Embryonic facial prominence (tissue), 1 donor: ENCODE results near the gene RNF181.
"Not testable (repeated sequence)": the region's sequence is repeated elsewhere in the genome, so short reads cannot be mapped to it uniquely, and the experiment has no call there.

Experiments used
- DNase-seq: peaks from one replicate; pipeline ENCODE4 v3.0.0-alpha.2; 2016; ENCODE audit errors: extremely low spot score

RNF181 gene, protein sequence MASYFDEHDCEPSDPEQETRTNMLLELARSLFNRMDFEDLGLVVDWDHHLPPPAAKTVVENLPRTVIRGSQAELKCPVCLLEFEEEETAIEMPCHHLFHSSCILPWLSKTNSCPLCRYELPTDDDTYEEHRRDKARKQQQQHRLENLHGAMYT

DNA sequence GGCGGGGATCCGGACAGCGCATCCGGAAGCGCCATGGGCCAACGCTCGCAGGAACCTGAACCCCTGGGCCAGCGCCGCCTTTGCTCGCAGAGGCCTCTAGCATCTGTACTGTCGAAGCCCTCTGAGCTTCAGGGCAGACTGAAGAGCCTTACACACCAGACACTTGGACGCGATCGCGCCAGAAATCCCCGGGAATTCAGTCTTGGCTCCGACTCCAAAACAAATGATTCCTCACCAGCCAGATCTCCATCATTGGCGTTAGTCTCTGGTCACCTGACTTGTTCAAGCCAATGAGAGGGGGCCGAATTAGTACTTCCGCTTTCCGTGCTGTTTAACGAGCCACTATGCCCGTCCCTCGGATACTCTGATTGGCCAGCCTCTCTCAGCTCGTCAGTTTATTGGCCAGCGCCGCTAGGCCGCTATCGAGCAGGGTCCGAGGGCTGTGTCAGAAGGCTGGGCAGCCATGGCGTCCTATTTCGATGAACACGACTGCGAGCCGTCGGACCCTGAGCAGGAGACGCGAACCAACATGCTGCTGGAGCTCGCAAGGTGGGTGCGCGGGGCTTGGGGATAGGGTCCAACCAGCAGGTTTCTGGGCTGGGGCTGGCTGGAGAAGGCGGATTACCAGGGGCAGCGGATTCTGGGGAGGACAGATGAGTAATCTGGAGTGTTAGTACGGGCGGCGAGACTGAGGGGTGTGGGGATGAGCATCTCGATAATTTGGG is at the start of gene RNF181:
TSS of gene RNF181 (plus strand) at position 445 of the 725 bp plus-strand sequence. CDS start at position 464, 19 bp downstream.
- peak; percentile 97 for DNase-seq

DNA sequence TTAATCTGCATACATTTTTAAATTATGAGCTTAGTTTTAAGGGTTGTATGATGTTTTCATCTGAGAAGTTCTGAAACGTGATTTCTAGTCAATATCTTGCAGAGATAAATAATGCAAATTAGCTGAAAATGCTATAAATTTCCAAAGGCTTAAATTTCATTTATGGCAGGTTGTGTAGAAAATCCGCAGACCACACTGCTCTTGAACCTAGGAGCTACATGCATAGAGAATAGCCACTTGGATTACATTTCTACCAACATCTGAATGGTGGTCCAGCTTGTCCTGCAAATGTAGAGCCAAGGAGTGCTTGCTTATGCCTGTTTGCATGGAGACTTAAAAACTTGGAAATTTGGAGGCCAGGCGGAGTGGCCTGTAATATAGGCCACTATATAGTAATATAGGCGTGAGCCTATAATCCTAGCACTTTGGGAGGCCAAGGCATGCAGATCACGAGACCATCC is 49.7 kb upstream of the RNF181 start:
- DNase-seq: no peak

DNA sequence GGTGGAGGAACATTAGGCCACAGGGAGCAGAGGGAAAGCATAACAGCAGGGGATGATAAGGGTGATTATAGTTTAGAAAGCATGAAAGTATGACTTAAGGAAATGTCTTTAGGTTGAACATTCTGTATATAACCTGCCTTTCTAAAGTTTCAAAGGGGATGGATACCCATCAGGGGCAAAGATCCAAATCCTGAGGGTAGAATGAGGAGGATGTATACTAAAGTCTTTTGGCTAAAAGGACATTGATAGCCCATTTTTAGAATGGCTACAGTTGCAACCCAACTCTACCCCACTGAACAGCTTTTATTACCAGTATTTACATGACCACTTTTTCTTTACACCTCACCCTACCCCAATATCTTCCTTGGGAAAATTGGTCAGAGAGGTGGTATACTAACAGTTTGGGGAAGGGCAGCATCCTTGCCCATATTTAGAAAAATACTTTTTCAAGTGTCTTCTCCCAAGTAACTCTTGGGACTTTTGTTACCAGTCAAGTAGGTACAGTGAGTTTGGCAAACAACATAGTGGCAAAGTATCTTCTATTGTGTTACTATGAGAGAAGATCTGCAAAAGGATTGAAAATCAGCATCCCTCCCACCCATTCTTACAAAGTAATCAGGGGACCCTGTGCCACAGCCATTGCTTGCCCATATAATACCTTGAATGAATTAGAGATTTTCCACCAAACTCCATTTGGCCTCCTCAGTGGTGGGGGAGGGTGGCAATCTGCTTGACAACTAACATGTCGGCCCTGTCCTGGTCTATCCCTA is 48.3 kb upstream of the RNF181 start:
- DNase-seq: no peak

DNA sequence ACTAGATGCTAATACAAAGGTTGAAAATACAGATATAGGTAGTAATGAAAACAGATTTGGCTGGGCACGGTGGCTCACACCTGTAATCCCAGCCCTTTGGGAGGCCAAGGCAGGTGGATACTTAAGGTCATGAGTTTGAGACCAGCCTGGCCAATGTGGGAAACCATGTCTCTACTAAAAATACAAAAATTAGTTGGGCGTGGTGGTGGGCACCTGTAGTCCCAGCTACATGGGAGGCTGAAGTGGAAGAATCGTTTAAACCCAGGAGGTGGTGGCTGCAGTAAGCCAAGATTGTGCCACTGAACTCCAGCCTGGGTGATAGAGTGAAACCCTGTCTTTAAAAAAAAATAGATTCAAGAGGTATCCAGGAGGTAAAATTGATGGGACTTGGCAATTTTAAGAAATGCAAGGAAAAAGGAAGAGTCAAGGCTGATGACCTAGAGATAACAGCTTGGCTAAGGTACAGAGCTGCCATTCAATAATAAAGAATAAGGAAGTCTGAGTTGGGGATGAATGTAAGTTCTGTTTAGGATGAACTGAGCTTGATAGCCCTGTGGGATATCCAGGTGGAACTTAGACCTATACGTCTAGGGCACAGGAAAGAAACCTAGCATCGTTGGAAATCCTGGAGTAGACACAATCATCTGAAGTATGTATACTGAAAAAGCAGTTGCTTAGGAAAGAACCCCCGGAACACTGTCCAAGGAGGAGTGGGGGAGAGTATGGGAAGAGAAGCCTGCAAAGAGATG is 47.5 kb upstream of the RNF181 start:
- DNase-seq: no peak

DNA sequence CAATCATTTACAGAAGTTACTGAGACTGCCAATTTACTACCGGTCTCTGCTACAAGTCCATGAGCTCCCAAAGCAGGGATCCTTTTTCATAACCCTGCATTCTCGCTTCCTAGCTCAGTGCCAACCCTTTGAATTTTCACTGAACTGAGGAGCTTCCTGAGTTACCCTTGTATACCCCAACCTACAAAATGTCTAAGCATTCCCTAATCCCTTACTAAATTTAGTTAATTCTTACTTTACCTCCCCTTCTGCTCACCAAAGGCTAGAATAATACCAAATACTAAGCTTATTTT is 47.0 kb upstream of the RNF181 start:
- no peak for DNase-seq

DNA sequence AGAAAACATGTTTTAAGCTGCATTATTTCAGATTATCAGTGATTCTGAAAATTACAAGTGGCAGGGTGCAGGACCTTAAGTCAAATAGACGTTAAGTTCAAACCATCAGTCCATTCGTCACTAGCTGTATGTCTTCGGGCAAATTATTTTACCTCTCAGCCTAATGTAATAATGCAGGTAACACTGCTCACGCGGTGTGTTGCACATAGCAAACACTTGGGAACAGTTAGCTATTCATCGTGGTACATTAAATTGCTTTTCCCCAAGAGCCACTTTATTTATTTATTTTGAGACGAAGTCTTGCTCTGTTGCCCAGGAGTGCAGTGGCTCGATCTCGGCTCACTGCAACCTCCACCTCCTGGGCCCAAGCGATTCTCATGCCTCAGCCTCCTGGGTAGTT is 46.5 kb upstream of the RNF181 start:
- no peak for DNase-seq

DNA sequence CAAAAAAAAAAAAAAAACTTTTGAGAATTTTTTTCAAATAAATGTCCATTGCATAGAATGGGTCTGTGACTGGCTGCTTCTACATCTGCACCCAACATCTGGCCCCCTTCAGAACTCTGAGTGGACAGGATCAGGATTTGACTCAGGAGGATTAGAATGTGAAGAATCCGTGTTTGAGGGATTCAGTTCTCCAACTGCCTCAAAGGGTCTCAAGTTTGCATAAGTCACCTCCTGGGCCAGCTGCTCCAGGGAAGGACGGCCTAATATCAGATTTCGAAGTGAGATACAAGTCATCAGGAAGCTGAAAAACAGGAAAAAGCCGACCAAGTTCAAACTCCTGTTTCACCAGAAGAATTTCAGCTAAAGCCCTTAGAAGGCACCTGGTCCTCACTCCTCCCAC is 45.7 kb upstream of the RNF181 start:
- DNase-seq: no peak

DNA sequence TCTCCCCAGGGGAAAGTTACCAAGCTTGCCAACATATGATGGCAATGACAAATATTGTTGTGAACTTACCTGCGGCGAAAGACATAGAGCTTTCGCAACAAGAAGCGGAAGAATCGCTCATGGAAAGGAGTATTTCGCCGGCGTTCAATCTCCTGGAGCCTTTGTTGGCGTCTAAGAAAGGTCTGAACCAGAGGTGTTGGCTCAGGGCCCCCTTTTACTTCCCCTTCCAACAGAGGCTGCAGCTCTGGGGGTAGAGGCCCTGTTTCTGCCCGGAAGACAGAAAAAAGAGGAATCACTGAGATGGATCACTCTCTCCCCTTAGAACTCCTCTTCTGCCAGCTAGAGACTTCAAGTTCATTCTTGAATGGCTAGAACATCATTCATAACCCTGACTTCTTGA is 45.1 kb upstream of the RNF181 start:
- DNase-seq: no peak

DNA sequence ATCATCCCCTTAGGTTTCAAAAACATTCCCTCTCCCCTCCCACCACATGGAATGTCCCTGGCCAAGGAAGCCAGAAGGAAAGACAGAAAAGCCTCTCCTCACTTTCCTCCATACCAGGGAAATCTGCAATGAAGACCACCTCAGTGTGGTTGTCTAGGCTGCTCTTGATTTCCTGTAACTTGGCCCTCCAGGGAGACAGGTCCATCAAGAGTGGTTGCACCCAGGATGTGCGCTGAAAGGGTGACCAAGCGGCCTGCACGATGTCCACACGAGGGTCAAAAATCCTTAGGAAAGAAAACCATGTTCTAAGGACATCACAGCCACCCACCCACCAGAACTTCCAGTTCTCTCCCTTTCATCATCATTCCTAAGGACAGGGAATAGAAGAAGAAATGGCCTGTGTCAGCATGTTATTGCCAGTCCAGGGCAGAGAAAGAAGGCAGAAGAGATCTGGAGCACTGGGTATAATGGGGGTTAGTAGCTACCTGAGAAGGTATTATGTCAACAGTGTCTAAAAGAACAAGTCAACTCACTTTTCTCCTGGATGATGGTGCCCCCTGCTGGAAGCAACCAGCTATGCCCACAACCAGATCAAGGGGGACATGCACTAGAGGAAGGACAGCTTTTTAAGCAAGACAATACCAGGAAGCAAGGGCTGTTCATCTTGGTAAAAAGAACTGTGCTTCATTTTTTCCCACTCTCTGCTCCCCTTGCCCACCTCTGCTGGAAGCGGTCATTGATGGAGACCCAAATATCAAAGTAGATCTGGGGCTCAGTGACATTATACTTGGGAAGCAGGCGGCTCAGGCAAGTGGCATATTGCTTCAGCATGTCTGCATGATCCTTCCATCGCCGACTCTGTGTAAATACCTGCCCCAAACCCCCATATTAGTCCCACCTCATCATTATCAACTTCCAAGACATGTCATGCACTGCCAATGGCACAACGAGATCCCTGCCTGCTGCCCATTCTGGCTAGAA is 43.6 kb upstream of the RNF181 start:
- DNase-seq: peak; percentile 29

DNA sequence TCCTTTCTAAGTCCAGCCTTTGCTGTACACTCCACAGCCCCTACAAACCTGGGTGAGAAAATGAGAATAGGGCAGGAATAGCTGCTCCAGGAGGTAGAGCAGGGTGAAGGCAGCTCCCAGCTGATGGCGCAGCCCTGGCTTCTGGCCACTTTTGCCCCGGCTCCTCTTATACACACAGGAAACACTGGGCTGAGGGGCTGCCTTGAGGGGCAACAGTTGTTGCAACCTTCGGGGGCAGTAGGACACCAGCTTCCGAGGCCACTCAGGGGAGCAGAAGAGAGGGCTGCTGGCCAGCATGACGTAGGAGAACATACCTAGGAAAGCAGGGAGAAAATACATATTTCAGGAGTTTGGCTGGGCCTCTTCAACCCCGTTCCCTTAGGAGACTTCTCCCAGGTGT is 42.4 kb upstream of the RNF181 start:
- DNase-seq: no peak

DNA sequence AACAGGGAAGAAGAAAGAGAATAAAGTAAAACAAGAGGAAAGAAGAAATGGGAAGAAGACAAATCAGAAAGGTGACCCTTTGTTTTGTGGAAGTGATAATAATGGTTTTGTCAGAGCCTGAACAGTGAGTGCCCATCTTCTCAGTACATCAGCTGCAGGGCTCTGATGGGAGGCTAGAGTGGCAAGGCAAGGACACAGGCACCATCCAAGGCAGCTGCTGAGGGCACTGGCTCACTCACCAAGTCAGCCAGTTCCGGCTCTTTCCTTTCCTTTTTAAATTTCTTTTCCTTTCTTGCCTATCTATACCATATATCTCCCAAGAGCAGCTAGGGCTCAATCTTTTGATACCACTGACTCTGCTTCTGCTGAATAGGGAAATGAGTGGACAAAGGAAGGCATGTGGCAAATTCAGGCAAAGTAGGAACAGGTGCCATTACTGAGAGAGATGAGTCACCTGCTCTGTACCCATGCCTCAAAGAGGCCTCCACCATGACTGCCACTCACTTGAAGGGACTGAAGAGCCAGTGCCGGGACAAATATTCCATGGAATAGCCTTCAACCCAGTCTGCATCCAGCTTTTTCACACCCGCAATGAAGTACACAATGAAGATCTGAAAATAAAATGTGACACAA is 40.4 kb upstream of the RNF181 start:
- DNase-seq: no peak

DNA sequence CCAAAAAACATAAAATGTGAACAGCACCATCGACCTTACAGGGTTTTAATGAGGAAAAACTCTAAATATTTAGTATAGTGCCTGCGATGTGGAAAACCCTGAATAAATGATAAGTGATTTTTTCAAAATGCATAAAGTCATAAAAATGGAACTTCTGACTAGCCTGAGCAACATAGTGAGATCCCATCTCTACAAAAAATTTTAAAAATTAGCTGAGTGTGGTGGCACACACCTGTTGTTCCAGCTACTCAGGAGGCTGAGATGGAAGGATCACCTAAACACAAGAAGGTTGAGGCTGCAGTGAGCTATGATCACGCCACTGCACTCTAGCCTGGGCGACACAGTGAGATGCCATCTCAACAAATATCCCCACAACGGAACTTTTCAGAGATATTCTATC is 38.4 kb upstream of the RNF181 start:
- DNase-seq: no peak

DNA sequence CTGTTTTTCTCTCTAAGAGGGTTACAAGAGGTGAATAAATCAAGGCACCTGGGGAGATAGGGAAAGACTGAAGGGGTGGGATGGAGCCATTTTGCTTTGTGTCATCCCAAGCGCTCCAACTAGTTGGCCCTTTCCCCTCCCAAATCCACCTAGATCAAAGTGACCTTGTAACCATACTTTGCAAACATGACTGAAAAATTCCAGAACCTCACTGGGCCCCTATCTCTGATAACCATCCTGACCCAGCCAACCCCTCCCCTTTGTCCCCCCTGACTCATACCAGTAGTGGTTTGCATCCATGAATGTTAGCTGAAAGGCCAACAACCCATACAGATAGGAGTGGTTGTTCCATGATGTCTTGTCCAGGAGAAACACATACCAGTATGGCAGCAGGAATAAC is 37.4 kb upstream of the RNF181 start:
- DNase-seq: no peak

DNA sequence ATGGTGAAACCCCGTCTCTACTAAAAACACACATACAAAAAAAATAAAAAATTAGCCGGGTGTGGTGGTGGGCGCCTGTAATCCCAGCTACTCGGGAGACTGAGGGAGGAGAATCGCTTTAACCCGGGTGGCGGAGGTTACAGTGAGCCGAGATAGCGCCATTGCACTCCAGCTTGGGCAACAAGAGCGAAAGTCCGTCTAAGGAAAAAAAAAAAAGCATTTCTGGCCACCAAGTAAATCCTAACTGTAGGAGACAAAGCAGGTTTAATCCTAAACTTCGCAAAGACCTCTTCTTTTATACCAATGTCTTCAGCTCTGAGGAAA is 35.2 kb upstream of the RNF181 start:
- not testable (repeated sequence) for DNase-seq

DNA sequence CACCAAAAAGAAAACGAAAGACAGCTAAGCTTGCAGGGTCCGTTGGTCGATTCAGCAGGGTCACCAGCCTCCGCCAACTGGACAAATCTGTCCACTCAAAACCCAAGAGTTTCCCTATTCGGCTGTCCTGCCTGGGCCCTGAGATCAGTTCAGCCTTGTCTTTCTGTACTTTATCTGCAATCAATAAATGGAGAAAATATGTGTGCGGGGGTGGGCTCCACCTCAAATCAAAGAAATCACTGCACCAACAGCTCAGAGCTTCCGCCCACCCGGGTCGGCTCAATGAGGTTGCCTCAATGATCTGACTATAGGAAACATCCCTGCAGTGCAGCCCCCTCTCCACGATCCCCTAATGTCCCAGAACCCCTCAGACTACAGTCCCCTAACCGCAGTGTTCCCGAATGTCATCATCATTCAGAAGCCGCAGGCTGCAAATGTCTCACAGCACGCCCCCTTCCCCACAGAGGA is 34.7 kb upstream of the RNF181 start:
- DNase-seq: no peak

DNA sequence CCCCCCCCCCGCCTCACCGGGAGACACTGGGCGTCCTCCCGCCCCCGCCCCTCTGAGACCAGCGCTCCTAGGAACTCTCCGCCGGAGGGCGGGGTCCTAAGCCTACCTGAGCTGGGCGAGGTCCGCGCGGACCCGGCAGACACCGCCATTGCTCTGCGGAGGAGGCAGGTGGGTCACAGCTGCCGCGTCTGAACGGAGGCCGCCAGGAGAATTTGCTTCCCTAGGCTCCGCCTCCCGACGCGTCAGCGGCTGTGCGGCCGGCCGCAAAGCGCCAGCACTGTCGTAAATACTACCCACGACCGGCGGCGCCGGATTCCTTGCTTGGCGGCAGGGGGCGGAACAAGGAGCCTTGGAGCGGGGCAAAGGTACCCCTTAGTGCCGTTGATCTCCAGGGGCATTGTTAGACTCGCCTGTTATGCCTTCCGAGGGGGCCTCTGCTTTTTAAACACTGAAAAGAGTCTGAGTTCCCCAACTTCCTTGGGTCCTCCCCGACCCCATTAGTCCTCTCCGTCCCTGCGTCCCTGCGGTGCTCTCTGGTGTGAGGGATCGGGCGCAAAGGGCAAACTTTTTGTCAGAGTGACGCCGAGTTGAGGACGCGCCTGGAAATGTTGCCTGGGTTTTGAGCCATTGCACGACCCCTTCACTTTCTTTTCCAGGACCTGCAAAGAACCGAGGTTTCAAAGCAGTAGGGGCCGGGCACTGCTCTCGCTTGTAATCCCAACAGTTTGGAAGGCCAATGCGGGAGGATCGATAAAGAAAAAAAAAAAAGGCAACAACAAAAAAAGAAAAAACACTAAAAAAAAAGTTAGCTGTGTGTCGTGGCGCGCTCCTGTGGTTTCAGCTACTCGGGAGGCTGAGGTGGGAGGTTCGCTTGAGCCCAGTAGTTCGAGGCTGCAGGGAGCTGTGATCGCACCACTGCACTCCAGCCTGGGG is 34.0 kb upstream of the RNF181 start, which contains the start of gene GGCX:
TSS of gene GGCX (minus strand) at position 214 of the 933 bp plus-strand sequence. CDS start at position 149, 65 bp downstream.
- peak; percentile 90 for DNase-seq

DNA sequence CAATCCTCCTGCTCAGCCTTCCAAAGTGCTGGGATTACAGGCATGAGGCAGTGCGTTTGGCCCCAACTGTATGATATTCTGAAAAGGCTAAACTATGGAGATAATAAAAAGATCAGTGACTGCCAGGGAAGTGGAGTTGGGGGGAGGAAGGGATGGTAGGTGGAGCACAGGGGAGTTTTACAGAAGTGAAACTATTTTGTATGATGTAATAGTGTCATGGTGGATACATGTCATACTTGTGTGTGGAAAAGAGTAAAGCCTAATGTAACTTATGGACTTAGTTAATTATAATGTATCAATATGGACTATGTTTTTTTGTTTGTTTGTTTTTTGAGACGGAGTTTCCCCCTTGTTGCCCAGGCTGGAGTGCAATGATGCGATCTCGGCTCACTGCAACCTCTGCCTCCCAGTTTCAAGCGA is 31.4 kb upstream of the RNF181 start:
- no peak for DNase-seq

DNA sequence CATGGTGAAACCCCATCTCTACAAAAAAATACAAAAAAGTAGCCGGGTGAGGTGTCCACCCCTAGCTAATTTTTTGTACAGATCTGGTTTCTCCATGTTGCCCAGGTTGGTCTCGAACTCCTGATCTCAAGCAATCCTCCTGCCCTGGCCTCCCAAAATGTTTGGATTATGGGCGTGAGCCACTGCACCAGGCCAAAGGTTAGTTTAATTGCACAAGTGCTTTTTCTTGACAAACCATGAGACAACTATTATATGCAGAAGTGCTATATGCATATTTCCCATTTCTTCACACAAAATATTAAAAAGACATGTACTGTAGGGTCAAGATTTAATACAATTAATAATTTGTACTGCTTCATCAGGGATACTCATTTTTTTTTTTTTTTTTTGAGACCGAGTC is 29.3 kb upstream of the RNF181 start:
- no peak for DNase-seq

DNA sequence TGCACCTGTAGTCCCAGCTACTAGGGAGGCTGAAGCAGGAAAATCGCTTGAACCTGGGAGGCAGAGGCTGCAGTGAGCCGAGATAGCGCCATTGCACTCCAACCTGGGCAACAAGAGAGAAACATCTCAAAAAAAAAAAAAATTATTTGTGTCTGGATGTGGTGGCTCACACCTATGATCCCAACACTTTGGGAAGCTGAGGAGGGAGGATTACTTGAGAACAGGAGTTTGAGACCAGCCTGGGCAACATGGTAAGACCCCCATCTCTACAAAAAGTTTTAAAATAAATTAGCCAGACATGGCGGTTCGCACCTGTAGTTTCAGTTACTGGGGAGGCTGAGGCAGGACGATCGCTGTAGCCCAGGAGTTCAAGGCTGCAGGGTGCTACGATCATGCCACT is 19.8 kb upstream of the RNF181 start:
- DNase-seq: no peak

DNA sequence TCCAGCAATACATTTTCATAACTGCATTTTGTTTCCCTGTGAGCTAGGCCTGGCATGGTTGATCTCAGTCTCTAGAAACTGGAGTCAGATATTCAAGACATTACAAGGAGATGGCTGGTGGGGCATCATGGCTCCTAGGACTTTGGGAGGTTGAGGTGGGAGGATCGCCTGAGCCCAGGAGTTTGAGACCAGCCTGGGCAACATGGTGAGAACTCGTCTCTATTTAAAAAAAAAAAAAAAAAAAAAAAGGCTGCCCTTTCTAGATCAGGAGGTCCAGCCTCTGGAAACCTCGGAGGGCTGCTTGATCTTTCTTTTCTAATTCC is 18.5 kb upstream of the RNF181 start:
- DNase-seq: no peak
